ENCODE measurements around the gene CYP2E1. TPM values are rescaled to one million over a fixed set of nuclear protein-coding genes. Genes with fewer than 3 reads are reported as not detected.

CYP2E1 gene
- total RNA-seq, 1 experiment from 2014 or later: 1.0 TPM

Other genes with a start within 250 kb of the CYP2E1 start
- 53.2 to 62.5 TPM (median 53.8 TPM) in 3 replicates for gene TUBGCP2, start 218.5 kb upstream of the CYP2E1 start, total RNA-seq (2021)
- gene ZNF511, start 218.4 kb upstream of the CYP2E1 start, total RNA-seq (2021): 69.6 to 86.4 TPM (median 73.2 TPM) in 3 replicates
- gene CALY, start 190.5 kb upstream of the CYP2E1 start, total RNA-seq (2021): 0.63 to 1.8 TPM (median 1.4 TPM) in 3 replicates
- 0.31 to 0.48 TPM in 2 of 3 replicates, not detected in the other for gene PRAP1, start 180.0 kb upstream of the CYP2E1 start, total RNA-seq (2021)
- gene FUOM, start 169.3 kb upstream of the CYP2E1 start, total RNA-seq (2021): 31.3 to 40.5 TPM (median 33.8 TPM) in 3 replicates
- 84.1 to 91.8 TPM (median 88.8 TPM) in 3 replicates for gene ECHS1, start 154.0 kb upstream of the CYP2E1 start, total RNA-seq (2021)
- gene PAOX, start 148.1 kb upstream of the CYP2E1 start, total RNA-seq (2021): 3.6 to 5.6 TPM (median 5.2 TPM) in 3 replicates
- gene MTG1, start 133.2 kb upstream of the CYP2E1 start, total RNA-seq (2021): 51.8 to 63.0 TPM (median 53.0 TPM) in 3 replicates
- 0.27 to 0.59 TPM (median 0.32 TPM) in 3 replicates for gene SPRN, start 102.7 kb upstream of the CYP2E1 start, total RNA-seq (2021)
- gene SCART1, start 73.4 kb upstream of the CYP2E1 start, total RNA-seq (2021): 0.57 to 1.2 TPM (median 1.1 TPM) in 3 replicates
- not detected in 3 replicates for gene SYCE1, start 38.2 kb downstream of the CYP2E1 start, total RNA-seq (2021)
- gene FRG2B, start 99.4 kb downstream of the CYP2E1 start, total RNA-seq (2021): not detected in 3 replicates

Measured in WTC11 (cell line).